ENCODE data around the gene CBY2.
A peak's percentile ranks its signal among the peaks of the same experiment; 100 is the strongest.
"Not testable (repeated sequence)": the region's sequence is repeated elsewhere in the genome, so short reads cannot be mapped to it uniquely, and the experiment has no call there.

CBY2 gene, protein sequence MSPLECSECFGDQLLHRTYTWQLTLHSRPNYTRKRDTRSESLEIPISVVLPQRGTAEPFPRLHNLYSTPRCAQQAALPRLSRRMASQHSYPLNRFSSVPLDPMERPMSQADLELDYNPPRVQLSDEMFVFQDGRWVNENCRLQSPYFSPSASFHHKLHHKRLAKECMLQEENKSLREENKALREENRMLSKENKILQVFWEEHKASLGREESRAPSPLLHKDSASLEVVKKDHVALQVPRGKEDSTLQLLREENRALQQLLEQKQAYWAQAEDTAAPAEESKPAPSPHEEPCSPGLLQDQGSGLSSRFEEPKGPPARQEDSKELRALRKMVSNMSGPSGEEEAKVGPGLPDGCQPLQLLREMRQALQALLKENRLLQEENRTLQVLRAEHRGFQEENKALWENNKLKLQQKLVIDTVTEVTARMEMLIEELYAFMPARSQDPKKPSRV

GRCh38 chr13:45702088-45702487, at the start of gene CBY2:
TSS of gene CBY2 (plus strand) at chr13:45702320. CDS start at chr13:45702391, 71 bp downstream.
- H3K27ac ChIP-seq: no peak within 1 kb of the TSS
- ChIA-PET CTCF (interaction anchor here (0.6 kb wide), 1 partner anchor 197 kb away, joined by 3 read pairs; no protein-coding TSS in a partner anchor), POLR2A (ENCODE audit: low non-redundant PET) (no interaction called here)
- no peak for DNase-seq (ENCODE audit: low spot score)
- no peak for TF ChIP-seq CTCF (conservative IDR thresholded peaks at IDR 0.05; ENCODE audit: low read depth)

GRCh38 chr13:45654633-45655349, 47.3 kb upstream of the CBY2 start:
- CTCF ChIA-PET: interaction anchor here (0.6 kb wide), 2 partner anchors 520 to 1810 kb away, joined by 4 to 7 read pairs; no protein-coding TSS in a partner anchor
- H3K27ac ChIP-seq: no peak overlapping the region
- no peak for DNase-seq (ENCODE audit: low spot score)
- TF ChIP-seq CTCF (conservative IDR thresholded peaks at IDR 0.05; ENCODE audit: low read depth): no peak
- POLR2A ChIA-PET (ENCODE audit: low non-redundant PET): no interaction called here

DNA sequence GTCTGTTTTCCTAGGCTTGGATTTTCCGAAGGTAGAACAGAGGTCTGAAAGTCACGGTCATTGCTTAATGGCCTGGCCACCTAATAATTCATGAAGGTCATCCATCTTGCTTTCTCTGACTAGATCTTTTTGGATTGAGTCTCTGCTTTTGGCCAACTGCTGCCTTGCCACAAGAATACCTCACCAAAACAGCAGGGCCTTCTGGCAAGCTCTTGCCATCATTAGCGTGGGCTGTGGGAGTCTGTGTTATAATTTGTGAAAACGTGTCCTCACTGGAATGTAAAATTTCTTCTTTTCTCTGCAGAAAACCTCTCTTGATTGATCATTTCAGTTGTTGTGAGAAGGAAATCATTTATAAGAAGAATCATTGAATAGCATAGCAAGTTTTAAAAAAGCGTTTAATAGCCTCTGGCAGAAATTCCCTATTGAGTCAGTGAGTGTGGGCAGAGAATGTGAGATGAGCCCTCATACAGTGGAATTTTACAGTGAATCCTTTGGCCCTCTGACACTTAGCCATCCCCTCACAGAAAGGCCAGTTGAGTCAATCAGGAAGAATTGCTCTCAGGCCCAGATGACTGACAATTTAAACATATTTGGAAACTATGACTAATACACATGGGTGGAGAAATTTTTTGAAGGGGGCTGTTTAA, 43.4 kb upstream of the CBY2 start:
- DNase-seq (ENCODE audit: low spot score): peak; percentile 76
- CTCF ChIA-PET: no interaction called here
- H3K27ac ChIP-seq: no peak overlapping the region
- POLR2A ChIA-PET (ENCODE audit: low non-redundant PET): no interaction called here
- TF ChIP-seq CTCF (conservative IDR thresholded peaks at IDR 0.05; ENCODE audit: low read depth): no peak

DNA sequence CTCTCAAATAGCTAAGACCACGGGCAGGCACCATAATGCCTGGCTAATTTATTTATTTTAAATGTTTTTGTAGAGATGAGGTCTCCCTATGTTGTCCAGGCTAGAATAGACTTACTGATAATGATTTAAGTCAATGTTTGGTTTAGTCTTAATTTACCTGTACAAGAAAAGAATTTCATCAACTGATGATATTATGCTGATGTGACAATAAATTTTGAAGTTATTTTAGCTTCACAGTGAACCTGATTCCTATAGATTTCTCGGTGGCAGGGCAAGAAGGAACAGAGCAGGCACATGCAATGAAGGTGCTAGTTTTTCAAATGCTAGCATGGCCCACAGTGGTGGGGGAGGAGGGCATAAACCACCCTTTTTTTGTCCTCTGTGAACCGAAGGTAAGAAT, 42.6 kb upstream of the CBY2 start:
- DNase-seq (ENCODE audit: low spot score): no peak
- TF ChIP-seq CTCF (conservative IDR thresholded peaks at IDR 0.05; ENCODE audit: low read depth): no peak
- ChIA-PET POLR2A (ENCODE audit: low non-redundant PET) (no interaction called here), CTCF (no interaction called here)
- H3K27ac ChIP-seq: no peak overlapping the region

DNA sequence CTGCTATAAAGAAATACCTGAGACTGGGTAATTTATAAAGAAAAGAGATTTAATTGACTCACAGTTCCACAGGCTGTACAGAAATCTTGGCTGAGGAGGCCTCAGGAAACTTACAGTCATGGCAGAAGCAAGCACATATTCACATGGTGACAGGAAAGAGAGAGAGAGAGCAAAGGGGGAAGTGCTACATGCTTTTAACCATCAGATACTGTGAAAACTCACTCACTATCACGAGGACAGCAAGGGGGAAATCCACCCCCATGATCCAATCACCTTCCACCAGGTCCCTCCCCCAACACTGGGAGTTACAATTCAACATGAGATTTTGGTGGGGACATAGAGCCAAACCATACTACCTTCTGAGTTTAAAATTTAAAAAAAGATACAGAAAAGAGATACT, 41.7 kb upstream of the CBY2 start:
- H3K27ac ChIP-seq; DNase-seq (ENCODE audit: low spot score); POLR2A ChIA-PET (ENCODE audit: low non-redundant PET); CTCF ChIA-PET: not testable (repeated sequence)

DNA sequence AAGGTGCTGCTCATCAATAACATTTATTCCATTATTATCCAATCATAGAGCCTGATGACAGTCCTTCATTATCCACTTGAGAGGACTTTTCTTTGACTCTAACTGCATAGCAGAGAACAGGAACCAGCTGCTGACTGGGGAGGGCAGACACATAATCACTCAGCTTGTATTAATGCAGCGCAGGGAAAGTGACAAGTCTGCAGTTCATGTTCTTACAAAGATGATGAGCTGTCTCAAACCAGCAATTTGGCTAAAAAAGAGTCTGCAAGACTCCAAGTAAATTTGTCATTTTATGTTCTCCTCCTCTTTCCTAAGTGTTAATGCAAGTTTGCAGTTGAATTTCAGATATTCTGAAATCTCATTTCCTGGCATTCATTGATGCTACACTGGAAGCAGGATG, 40.0 kb upstream of the CBY2 start:
- no peak for TF ChIP-seq CTCF (conservative IDR thresholded peaks at IDR 0.05; ENCODE audit: low read depth)
- ChIA-PET POLR2A (ENCODE audit: low non-redundant PET) (no interaction called here), CTCF (interaction anchor here (0.6 kb wide), 1 partner anchor 123 kb away, joined by 4 read pairs; no protein-coding TSS in a partner anchor)
- DNase-seq (ENCODE audit: low spot score): no peak
- H3K27ac ChIP-seq: no peak overlapping the region

DNA sequence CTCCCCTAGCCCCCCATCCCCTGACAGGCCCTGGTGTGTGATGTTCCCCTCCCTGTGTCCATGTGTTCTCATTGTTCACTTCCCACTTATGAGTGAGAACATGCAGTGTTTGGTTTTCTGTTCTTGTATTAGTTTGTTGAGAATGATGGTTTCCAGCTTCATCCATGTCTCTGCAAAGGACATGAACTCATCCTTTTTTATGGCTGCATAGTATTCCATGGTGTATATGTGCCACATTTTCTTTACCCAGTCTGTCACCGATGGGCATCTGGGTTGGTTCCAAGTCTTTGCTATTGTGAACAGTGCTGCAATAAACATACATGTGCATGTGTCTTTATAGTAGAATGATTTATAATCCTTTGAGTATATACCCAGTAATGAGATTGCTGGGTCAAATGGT, 39.2 kb upstream of the CBY2 start:
- H3K27ac ChIP-seq; DNase-seq (ENCODE audit: low spot score); CTCF ChIA-PET: not testable (repeated sequence)
- POLR2A ChIA-PET (ENCODE audit: low non-redundant PET): interaction anchor here (0.7 kb wide), 1 partner anchor 822 kb away, joined by 3 read pairs; no protein-coding TSS in a partner anchor

DNA sequence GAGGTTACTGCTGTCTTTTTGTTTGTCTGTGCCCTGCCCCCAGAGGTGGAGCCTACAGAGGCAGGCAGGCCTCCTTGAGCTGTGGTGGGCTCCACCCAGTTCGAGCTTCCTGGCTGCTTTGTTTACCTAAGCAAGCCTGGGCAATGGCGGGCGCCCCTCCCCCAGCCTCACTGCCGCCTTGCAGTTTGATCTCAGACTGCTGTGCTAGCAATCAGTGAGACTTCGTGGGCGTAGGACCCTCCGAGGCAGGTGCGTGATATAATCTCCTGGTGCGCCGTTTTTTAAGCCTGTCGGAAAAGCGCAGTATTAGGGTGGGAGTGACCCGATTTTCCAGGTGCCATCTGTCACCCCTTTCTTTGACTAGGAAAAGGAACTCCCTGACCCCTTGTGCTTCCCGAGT, 32.5 kb upstream of the CBY2 start:
- DNase-seq (ENCODE audit: low spot score); CTCF ChIA-PET: not testable (repeated sequence)

More for the DNA sequence above, 32.5 kb upstream of the CBY2 start:
- POLR2A ChIA-PET (ENCODE audit: low non-redundant PET); H3K27ac ChIP-seq: not testable (repeated sequence)
